ENCODE measurements around the gene MAP3K19.

DNA sequence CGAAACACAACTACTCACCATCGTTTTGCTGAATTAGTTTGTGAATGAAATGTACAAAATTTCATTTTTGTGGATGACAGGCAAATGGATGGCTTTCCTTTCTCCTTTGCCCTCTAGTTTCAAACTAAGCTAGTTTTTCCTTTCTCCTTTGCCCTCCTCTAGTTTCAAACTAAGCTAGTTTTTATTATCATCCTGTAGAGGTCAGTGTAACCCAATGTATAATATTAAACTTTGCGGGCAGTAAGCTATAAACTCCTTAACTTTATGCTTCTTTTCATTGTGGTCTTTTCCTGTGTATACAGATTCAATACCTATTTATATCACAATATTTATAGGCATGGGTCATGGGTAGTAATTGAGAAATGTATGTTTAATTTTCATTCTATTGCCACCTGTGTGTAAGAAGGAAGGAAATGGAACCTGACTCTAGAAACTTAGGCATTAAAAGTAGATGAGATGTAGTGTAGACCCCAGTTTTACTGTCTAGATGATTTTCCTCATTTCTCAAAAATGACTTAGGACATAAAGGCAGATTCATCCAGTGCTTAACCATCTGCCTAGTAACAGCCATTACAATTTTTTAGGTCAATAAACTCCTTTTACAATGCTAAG lies 58.1 kb downstream of the MAP3K19 start:
- TF ChIP-seq, protein P1, sequence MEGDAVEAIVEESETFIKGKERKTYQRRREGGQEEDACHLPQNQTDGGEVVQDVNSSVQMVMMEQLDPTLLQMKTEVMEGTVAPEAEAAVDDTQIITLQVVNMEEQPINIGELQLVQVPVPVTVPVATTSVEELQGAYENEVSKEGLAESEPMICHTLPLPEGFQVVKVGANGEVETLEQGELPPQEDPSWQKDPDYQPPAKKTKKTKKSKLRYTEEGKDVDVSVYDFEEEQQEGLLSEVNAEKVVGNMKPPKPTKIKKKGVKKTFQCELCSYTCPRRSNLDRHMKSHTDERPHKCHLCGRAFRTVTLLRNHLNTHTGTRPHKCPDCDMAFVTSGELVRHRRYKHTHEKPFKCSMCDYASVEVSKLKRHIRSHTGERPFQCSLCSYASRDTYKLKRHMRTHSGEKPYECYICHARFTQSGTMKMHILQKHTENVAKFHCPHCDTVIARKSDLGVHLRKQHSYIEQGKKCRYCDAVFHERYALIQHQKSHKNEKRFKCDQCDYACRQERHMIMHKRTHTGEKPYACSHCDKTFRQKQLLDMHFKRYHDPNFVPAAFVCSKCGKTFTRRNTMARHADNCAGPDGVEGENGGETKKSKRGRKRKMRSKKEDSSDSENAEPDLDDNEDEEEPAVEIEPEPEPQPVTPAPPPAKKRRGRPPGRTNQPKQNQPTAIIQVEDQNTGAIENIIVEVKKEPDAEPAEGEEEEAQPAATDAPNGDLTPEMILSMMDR (IDR thresholded peaks at IDR 0.05): peak; percentile 6 to 43 (median 17)
- no peak for TF ChIP-seq POLR2A (IDR thresholded peaks at IDR 0.05)
